NOMO-1 treated with DMSO at 0.1 percent for 48 hours (cell line): ENCODE measurements around the gene CLEC18B.
"Not testable (repeated sequence)": the region's sequence is repeated elsewhere in the genome, so short reads cannot be mapped to it uniquely, and the experiment has no call there.

Experiments
- DNase-seq: peaks from one replicate; lab custom pipeline; 2025; ENCODE audit not compliant: unreplicated experiment; lab: John Stamatoyannopoulos, UW

CLEC18B gene

DNA sequence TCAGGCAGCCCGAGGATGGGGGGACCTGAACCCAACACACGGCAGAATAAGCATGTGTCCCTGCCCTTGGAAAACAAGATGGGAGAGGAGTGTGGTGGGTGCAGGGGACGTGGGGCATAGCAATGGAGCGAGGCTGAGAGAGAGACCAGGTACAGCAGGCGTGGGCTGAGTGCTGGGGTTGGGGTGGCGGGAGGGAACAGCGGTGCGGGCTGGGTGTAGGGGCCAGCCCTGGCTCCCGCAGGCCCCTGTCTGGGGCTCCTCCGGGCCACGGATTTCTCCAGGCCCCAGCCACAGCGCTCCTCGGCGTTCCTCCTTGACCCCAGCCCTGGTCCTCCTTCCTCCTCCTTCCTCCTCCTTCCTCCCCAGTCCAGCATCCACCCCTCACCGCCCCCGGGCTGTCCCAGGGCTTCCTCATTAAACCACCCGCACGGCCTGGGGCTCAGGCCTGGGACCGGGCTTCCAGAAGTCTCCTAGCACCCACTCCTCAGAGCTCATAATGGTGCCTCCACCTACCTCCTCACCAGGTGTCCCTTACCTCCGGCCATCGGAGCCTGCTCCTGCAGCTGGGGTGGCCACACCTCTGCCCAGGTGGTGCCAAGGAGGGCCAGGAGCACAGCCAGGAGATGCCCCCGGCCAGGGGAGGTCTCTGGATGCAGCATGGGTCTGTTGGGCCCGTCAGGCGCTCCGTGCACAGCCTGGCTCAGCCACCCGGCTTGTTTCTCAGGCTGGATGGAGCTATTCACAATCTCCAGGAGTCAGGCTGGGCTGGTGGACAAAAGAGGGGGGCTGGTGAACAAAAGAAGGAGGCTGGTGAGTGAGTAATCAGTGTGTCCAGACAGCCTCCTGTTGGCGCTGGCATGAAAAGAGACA, at the start of gene CLEC18B:
Gene CLEC18B, minus strand, starts transcription at position 867 of the 870 bp plus-strand sequence. Its CDS starts 208 bp downstream, at position 659.
- not testable (repeated sequence) for DNase-seq

DNA sequence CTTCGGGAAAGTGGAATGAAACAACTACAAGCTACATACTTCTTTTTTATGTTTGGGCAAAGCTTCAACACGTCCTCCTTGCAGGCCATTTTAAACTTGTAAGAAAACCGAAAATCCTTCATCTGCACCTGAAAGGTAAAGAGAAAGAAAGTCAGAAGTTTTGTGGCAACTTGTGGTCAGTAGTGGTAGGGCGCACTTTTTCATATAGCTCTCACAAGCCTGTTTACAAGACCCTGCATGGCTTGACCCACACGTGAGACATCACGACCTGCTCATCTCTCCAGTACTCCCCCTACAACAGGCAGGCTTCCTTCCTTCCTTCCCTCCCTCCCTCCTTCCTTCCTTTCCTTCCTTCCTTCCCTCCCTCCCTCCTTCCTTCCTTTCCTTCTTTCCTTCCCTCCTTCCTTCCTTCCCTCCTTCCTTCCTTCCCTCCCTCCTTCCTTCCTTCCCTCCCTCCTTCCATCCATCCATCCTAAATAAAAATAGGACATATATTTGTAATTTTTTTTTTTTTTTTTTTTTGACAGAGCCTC, 48.7 kb upstream of the CLEC18B start:
- DNase-seq, result no peak

DNA sequence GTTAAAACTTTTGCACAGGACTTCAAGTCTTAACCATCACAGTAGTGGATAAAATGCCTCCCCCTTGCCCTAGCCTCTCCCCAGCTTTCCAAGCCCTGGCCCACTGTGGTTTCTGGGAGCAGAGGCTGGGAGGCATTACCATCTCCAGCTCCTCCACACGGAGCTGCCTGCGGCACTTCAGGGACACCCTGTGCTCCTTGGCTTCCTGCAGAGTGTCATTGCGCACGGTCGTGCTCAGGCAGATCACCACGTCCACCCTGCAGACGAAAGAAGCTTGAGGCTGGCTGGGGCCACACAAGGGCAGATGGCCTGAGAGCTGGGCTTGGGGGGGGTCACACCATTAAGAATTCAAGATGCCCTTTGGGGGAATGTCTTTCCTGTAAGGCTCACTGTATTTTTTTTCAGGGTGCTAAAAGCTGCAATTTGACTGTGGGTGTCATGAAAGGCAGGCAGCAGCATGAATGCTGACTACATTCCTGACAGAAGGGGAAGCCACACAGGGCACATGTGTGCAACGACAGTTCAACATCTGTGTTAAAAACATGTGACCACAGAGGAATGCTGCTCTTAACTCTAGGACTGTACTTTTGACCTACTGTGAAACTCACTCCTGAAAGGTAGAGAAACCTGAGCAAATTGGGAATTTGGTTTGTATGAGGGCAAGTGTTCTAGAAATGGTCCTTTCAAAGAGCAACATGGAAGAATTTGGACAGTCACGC, 47.7 kb upstream of the CLEC18B start:
- DNase-seq, result no peak

DNA sequence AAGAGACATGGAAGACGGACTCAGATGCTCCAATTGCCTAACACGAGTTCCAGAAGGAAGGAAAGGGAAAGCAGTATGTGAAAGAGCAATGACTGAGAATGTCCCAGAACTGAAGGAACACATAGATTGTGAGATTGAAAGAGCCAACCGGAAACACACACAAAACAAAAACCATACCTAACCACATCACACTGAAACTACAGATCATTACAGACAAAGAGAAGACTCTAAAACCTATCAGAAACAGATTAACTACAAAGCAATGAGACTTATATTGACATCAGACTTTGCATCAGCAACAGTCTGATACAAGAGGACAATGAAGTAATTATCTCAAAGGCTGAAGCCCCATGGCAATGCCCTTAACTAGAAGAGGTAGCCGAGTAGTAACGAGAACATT, 45.6 kb upstream of the CLEC18B start:
- DNase-seq, result no peak

DNA sequence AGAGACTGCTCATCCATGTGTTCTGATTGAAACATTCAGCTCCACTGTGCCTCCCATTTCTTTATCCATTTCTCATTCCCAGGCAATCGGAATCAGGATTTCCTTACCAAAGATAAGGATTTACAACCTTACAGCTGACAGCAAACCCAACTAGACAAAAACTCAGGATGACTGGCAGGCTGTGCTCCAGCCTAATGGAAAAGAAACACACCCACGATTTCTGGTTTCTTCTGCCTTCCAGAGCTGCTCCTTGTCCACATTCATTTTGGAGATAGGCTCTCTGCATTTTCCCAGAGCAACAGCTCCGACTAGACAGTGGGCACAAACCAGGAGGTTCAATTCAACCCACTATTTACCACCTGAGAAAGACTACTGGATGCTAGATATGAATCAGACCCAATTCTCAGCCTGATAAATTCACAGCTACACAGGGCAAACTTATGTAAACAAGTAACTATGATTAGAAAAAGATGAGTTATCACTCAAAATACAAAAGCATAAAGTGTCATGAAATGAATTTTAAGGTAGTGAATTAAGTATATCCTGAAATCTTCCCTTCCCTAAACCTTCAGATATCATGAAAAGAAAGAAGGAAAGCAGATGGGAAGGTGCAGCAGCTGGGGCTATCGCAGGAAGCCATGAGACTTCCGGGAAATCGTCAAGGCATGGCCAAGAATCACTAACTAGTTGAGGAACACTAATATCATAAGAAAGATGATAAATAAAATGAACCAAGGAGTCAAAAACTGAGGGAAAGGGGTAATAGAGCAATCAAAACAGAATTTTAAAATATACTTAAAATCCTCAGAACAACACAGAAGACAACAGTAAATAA, 44.8 kb upstream of the CLEC18B start:
- DNase-seq, result no peak

DNA sequence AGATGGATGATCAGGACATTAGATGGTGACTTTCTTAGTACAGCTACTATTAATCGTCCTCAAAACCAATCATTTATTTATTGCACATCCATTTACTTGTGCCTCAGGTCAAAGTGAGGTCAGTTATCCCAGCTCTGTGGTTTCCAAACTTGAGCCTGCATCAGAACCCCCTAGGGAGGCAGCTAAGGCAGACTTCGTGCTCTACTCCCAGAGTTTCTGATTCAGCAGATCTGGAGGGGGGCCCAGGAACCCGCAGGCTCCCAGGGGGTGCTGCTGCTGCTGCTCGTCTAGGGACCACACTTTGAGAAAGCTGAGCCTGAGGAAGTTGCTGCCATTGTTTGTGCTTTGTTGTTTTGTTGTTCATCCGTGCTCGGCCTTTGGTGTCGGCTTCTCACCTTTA, 44.0 kb upstream of the CLEC18B start:
- DNase-seq, result no peak

DNA sequence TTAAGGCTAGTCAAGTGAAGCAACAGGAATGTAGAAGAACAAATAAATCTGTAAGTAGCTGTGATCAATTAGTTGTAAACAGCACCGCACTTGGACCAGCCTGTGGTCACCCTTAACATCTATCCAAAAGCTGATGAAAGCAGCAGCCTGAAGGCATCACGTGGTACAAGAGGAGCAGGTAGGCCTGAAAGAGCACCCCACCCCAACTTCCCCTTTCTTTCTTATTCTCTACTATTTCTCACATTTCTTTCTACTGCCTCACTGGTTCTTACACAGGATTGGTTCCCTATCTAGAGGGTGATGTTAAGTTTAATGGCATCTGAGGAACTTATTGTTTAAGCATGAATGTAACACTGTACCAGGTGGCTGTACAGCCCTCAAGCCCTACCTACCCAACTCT, 42.6 kb upstream of the CLEC18B start:
- no peak for DNase-seq

DNA sequence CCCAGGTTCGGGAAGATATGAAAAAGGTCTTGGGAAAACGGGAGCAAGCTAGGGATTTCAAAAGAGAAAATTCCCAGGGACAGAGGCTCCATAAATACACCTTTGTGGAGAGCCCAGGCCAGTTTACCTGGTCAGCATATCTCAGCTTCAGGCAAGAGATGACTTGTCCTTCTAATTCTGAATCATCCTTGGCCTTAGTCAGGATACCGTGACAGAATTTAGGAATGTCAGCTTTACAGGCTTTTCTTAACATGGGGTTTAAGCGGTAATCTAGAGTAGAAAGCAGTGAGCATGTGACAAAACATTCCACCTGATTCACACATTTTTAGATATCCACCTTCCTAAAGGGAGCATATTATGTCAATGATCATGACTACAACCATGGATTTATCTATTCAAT, 41.1 kb upstream of the CLEC18B start:
- DNase-seq, result no peak

DNA sequence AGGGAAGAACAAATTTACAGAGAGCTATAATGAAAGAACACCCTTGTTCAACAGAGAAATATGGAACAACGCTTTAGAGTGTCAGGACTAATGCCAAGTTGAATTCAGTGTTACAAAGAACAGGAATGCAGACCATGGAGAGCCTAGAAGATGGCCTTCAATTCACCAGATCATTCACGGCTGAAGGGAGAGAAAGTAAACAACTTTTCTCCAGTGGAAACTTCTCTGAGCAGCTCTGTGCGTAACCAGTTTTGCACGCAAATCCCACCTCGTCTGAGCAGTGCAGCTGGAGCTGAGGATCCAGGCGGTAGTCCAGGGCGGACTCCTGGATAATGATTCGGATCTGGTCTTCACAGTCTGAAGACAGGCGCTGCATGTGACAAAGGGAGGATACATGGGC, 40.5 kb upstream of the CLEC18B start:
- DNase-seq, result no peak

DNA sequence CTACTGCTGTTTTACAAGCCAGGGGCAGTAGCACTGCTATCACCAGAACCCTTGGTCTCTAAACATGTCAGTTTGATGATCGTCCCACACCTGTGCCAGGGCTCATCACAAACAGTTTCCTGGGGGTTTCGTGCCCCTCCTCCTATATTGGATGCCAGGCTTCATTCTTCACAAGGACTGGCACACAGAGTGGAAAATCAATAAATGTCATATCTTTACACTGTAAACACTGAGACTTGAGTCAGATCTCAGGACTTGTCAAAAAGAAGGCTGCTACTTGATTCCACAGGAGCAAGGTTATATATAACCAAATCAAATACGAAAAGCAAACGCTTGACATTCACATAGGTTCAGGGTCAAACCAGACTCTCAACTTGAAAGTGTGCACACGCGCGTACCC, 39.3 kb upstream of the CLEC18B start:
- DNase-seq, result no peak

DNA sequence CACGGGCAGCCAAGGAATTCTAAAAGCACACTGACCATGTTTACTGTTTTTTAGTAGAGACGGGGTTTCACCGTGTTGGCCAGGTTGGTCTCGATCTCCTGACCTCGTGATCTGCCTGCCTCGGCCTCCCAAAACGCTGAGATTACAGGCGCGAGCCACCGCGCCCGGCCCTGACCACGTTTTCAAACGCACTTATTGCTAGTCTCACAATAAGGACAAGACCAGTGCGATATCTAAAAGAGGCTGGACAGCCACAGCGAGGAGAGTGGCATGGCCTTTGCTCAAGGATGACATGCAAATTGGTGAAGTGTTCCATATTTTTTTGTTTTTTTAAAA, 35.0 kb upstream of the CLEC18B start:
- no peak for DNase-seq

DNA sequence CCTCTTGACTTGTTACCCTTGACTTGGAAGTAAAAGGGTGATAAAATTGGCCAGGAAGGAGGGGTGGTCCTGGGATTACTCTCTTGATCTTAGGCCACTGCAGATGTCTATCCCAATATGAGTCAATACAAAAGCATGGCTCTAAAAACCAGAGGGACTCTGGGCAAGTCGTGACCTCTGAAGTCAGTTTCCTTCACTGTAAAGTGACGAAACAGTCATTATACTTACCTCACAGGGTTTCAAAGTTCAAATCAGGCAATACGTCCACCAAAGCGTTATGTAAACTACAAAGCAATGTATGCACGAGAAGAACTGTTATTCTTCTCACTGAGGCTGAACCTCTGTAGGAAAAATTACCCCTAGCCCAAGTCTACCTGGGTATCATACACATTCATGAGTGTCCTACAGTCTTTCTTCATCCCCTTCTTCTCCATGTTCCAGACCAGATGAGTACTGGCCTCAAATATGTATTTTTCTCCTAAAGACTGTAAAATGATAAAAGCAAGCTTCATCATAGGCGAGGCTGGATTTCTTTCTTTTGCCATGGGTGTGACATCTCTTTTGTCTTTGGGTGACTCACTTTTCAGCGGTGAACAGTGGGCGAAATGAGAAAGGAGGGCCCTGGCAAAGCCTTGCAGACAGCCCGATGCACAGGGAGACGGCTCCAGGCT, 34.5 kb upstream of the CLEC18B start:
- no peak for DNase-seq

DNA sequence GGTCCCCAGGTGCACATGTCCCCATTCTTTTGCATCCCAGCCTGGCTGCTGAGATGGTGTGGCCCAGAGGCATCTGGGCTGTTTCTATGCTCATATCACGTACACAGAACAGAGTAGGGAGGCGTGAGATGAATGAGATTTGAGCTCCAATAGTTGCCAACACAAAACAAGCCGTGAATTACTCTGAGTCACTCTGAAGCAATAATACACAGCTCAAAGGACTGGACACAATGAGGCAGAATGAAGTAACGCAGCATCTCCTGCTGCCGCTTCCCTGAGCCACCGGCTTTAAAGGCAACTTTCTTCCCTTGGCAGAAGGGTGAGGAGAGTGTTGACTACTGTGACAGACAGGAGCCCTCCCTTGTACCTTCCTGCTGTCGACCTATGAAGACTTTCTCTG, 33.9 kb upstream of the CLEC18B start:
- no peak for DNase-seq

DNA sequence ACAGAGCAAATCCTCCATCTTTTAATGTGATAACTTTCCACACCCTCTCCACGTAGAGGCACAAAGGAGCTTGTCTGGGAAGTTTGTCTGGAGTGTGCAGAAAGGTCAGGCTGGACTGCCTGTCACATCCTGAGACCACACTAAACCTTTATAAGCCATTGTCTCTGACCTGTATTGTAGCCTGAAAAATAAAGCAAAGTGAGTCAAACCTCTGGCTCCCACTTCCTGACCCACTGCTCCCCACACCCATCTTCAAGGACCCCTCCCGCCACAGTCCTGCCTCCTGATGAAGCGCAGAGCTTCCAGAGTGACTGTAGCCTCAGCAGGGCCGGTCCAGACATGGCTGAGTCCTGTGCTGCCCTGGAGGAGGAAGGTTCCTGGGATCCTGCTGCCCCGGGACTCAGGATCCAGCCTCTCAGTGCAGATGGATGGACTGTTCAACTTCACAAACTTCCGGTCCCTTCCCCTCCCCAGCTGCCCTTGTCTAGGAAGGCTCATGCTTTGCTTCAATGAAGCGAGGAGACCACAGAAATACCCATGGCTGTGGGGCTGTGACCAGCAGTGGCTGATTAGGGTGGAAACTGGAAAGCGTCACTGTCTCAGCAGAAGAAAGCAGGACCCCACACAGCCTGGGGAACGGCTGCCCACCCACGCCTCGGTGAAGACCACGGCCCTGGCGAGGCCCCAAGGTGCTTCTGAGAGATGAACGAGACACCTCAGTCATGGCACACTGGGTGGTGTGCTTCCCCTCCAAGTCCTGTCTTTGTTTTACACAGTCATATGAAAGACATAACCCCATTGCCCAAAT, 30.9 kb upstream of the CLEC18B start:
- no peak for DNase-seq

DNA sequence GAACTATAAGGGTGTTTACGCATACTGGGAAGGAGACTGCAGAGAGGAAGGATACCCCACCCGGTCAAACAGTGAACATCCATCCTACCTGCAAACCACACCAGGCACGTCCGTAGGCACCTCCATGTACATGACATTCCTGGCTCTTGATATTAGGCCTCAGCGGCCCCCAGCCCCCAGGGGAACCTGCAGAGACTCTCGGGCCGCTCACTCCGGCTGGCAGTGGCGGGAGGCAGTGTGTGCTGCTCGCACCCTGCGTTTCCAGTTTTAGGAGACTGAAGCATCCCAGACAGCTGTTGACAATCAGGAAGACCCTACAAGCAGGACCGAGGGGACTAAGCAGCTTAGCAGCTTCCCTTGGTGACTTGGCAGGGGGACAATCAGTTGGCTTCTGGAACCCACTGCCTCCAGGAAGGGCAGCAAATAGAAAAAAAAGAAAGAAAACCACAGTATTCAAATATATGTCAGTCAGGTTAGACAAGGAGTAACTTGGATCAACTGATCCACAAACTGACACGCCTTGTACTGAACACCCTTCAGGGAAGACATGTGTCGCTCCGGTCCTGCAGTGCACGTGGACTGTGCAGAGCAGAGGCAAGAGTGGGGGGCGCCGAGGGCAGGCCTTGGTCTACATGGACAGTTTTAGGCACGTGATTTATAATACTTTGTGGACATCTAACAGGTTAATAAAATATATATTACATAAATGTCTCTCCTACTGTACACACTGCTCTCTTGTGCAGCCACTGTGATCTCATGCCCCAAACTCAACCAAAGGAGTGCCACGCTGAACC, 29.9 kb upstream of the CLEC18B start:
- no peak for DNase-seq

DNA sequence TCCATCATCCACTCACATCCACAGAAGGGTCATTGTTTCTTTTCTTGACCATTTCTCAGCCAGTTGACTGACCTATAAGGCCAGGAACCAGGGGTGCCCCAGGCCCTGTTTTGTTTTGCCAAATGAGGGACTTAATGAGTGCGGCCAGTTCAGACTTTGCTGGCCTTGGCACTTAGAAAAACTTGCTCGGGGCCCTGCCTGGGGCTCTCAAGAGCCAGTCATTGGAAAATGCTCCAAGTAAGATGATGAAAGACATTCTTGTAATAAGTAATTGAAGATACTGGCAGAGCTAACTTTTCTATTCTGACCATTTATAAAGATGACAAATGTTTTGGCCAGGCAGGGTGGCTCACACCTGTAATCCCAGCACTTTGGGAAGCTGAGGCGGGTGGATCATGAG, 29.0 kb upstream of the CLEC18B start:
- no peak for DNase-seq

DNA sequence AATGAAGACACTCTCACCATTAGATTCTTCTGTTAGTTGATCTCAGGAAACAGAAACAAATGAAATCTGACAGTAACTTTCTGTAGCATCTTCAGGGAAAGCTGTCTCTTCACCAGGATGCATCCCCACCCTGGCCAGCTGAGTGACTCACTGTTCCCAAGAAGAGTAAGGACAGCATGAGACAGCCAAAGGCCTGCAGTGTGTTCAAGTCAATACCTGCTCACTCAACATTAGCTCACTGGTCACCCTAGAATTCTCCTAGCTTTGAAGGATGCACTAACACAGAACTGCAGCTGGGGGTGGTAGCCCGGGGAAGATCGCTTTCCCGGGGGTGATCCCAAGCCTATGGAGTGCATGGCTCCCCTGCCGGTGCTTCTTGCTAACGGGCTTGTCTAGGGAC, 28.2 kb upstream of the CLEC18B start:
- no peak for DNase-seq

DNA sequence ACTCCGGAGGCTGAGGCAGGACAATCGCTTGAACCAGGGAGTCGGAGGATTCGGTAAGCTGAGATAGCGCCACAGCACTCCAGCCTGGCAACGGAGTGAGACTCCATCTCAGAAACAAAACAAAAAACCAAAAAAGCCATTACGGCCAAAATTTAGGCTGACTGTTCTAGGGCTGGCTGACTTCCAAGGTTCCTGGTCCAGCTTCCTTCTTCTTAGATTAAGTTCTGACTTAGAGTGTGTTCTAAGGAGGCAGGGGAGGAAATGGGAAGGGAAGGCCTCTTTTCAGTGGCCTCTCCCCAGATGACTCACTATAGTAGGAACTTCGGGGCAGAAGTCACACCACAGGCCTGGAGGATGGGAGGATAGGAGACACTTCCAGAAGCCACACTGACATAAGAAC, 27.7 kb upstream of the CLEC18B start:
- DNase-seq, result no peak

DNA sequence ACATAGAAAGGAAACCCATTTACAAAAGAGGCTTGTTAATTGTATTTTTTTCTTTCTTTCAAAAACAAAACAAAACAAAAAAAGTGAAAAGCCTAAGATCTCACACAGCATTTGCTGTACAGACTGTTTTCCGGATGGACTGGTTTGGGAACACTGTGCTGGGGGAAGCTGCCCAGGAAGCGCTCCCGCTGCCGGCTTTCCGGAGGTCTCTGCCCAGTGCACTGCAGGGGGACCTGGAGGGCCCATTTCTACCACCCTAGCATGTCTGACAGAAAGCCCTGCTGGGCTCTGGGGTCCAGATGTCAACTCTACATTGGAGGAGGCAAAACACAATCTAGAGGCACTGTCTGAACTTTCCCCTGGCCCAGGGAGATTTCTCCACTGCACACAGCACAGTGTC, 26.3 kb upstream of the CLEC18B start:
- DNase-seq, result no peak
